ENCODE data around the gene S100A1.

GRCh38 chr1:153636312-153636711, 8.1 kb downstream of the S100A1 start:
- TF ChIP-seq E2F1 (CRISPR knock-in tag; IDR thresholded peaks at IDR 0.05) (no peak), CTCF (IDR thresholded peaks at IDR 0.05) (no peak), SMAD4 (CRISPR knock-in tag; IDR thresholded peaks at IDR 0.05) (no peak), TCF7 (CRISPR knock-in tag; IDR thresholded peaks at IDR 0.05; ENCODE audit: low read depth) (no peak), ZNF232 (CRISPR knock-in tag; IDR thresholded peaks at IDR 0.05) (no peak), MYBL2 (CRISPR knock-in tag; IDR thresholded peaks at IDR 0.05) (no peak)
